ENCODE measurements around the gene MBNL2. TPM values are rescaled to one million over a fixed set of nuclear protein-coding genes. Genes with fewer than 3 reads are reported as not detected.
A peak's percentile ranks its signal among the peaks of the same experiment; 100 is the strongest.
"Not testable (repeated sequence)": the region's sequence is repeated elsewhere in the genome, so short reads cannot be mapped to it uniquely, and the experiment has no call there.

MBNL2 gene
- total RNA-seq, 4 donors from 2014 or later, result 92.8 to 132 (median 101) TPM

DNA sequence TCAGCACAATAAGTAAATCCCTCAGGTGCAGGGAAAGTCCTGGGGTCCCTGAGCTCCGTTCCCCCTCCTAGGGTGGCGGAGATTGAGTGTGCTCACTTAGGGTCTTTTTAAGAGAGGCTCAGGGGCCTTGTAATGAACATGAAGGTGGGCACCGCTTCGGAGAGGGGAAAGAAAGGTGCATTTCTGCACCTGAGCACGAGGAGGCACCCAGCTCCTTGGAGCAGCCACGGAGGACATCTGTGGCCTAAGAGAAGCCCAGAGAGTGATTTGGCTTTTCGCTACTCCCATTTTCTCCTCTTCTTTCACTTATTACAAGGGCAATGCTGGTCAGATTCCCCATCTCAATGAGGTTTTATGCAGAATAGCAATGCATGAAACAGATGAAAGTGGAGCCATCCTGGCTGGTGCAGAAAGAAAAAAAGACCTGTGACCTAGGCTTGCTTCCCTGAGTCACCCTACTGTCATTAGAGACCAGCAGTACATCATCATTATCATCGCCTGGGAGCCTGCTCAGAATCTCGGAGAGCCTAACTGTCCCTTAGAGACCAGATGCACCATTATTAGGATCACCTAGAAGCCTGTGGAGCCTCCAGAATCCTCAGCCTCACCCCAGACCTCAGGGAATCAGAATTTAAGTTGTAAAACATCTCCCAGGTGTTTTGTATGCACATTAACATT, 125.3 kb downstream of the MBNL2 start:
- WGBS, result 84% methylated on average over 9 of the region's 9 CpGs
- H3K9me3 ChIP-seq, result peaks cover 0 to 7% (median 5%) of the 10 kb centered on the region in 4 donors
- intact Hi-C loops (cut with DNase I), result no loop called here
- DNase-seq (ENCODE audit: extremely low spot score), result no peak
- H3K27me3 ChIP-seq, result no peaks in the 10 kb centered on the region
- H3K36me3 ChIP-seq, result peaks cover 15 to 77% (median 48%) of the 10 kb centered on the region in 4 donors
- no peak overlapping the region for H3K27ac ChIP-seq (replicated peaks in 1 of 4)
- peaks cover 8 to 43% (median 27%) of the 10 kb centered on the region in 4 donors for H3K4me1 ChIP-seq
- H3K4me3 ChIP-seq, result no peak overlapping the region
- TF ChIP-seq, protein P1, sequence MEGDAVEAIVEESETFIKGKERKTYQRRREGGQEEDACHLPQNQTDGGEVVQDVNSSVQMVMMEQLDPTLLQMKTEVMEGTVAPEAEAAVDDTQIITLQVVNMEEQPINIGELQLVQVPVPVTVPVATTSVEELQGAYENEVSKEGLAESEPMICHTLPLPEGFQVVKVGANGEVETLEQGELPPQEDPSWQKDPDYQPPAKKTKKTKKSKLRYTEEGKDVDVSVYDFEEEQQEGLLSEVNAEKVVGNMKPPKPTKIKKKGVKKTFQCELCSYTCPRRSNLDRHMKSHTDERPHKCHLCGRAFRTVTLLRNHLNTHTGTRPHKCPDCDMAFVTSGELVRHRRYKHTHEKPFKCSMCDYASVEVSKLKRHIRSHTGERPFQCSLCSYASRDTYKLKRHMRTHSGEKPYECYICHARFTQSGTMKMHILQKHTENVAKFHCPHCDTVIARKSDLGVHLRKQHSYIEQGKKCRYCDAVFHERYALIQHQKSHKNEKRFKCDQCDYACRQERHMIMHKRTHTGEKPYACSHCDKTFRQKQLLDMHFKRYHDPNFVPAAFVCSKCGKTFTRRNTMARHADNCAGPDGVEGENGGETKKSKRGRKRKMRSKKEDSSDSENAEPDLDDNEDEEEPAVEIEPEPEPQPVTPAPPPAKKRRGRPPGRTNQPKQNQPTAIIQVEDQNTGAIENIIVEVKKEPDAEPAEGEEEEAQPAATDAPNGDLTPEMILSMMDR (IDR thresholded peaks at IDR 0.05), result no peak
- TF ChIP-seq EP300 (IDR thresholded peaks at IDR 0.05), result no peak
- TF ChIP-seq POLR2A (IDR thresholded peaks at IDR 0.05; ENCODE audit: low read depth), result no peak
- TF ChIP-seq POLR2AphosphoS5 (IDR thresholded peaks at IDR 0.05), result no peak

DNA sequence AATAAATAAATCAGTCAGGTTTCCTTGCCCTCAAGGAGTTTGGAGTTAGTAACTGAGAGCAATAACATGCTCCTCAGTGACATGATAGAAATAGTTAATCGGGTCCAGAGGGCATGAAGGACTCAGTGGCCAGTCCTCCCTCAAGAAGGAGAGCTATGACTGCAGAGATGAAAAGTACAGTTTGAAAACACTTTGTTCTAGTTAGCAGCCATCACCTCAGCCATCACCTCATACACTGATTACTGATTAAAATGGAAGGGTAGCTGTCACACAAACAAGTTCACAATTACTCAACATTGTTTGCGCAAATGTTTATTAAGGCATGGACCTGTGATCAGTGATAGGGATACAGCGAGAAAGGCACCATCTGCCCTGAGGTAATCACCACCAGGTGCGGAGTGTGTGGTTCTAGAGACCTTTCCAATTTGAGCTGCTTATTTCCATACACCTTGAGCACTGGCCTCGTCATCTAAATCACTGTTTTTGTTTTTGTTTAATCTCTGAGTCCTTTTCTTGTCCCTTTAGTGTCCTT, 126.5 kb downstream of the MBNL2 start:
- intact Hi-C loops (cut with DNase I), result no loop called here
- no peaks in the 10 kb centered on the region for H3K27me3 ChIP-seq
- no peak overlapping the region for H3K27ac ChIP-seq (replicated peaks in 1 of 4)
- H3K36me3 ChIP-seq, result peaks cover 15 to 67% (median 44%) of the 10 kb centered on the region in 4 donors
- no peak overlapping the region for H3K4me3 ChIP-seq
- peaks cover 0 to 7% (median 5%) of the 10 kb centered on the region in 4 donors for H3K9me3 ChIP-seq
- peaks cover 10 to 43% (median 28%) of the 10 kb centered on the region in 4 donors for H3K4me1 ChIP-seq
- 96% methylated on average over 5 of the region's 5 CpGs for WGBS
- DNase-seq (ENCODE audit: extremely low spot score), result no peak
- no peak for TF ChIP-seq POLR2A (IDR thresholded peaks at IDR 0.05; ENCODE audit: low read depth)
- no peak for TF ChIP-seq POLR2AphosphoS5 (IDR thresholded peaks at IDR 0.05)
- no peak for TF ChIP-seq EP300 (IDR thresholded peaks at IDR 0.05)
- TF ChIP-seq, protein P1 (IDR thresholded peaks at IDR 0.05), result no peak

DNA sequence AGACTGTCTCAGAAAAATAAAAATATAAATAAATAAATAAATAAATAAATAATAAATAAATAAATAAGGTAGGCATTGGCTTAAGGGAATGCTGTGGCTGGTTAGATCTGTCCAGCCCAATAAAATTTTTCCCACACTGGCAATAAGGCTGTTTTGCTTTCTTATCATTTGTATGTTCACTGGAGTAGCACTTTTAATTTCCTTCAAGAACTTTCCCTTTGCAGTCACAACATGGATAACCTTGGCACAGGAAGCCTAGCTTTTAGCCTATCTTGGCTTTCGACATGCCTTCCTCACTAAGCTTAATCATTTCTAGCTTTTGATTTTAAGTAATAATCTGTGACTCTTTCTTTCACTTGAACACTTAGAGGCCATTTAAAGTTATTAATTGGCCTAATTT, 129.9 kb downstream of the MBNL2 start:
- H3K27me3 ChIP-seq; DNase-seq (ENCODE audit: extremely low spot score); H3K27ac ChIP-seq (replicated peaks in 1 of 4); H3K4me3 ChIP-seq; H3K9me3 ChIP-seq; intact Hi-C loops (cut with DNase I): not testable (repeated sequence)
- Histone ChIP-seq H3K36me3 (peaks cover 9 to 54% (median 37%) of the 10 kb centered on the region in 4 donors), H3K4me1 (peaks cover 14 to 42% (median 36%) of the 10 kb centered on the region in 4 donors)
- WGBS, result 88% methylated on average over 1 of the region's 1 CpG

DNA sequence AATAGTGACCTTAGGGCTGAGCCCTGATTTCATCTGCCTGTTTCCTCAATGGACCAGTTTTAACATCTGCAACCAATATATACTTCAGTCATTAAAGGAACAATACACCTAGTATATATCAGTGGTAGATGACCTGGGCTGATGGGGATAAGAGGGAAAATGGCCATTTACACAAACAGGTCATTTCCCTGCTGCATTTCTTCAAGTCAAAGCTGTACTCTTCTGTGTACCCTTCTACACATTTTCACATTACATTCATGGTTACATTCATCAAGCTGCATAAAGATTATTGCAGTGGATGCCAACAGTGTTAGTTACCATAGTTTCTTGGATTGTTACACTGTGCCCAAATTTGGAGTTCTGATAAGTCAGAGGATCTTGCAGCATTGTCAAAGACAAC, 130.7 kb downstream of the MBNL2 start:
- TF ChIP-seq, protein P1 (IDR thresholded peaks at IDR 0.05), result no peak
- TF ChIP-seq POLR2AphosphoS5 (IDR thresholded peaks at IDR 0.05), result no peak
- no peak for TF ChIP-seq POLR2A (IDR thresholded peaks at IDR 0.05; ENCODE audit: low read depth)
- TF ChIP-seq EP300 (IDR thresholded peaks at IDR 0.05), result no peak
- intact Hi-C loops (cut with DNase I), result no loop called here
- H3K27ac ChIP-seq (replicated peaks in 1 of 4), result peak overlapping the region in 2 of 4 donors; percentile 26 to 28
- no peak overlapping the region for H3K4me3 ChIP-seq
- H3K27me3 ChIP-seq, result no peaks in the 10 kb centered on the region
- H3K36me3 ChIP-seq, result peaks cover 11 to 54% (median 35%) of the 10 kb centered on the region in 4 donors
- DNase-seq (ENCODE audit: extremely low spot score), result no peak
- peaks cover 0 to 7% (median 5%) of the 10 kb centered on the region in 4 donors for H3K9me3 ChIP-seq
- peaks cover 18 to 42% (median 39%) of the 10 kb centered on the region in 4 donors for H3K4me1 ChIP-seq

DNA sequence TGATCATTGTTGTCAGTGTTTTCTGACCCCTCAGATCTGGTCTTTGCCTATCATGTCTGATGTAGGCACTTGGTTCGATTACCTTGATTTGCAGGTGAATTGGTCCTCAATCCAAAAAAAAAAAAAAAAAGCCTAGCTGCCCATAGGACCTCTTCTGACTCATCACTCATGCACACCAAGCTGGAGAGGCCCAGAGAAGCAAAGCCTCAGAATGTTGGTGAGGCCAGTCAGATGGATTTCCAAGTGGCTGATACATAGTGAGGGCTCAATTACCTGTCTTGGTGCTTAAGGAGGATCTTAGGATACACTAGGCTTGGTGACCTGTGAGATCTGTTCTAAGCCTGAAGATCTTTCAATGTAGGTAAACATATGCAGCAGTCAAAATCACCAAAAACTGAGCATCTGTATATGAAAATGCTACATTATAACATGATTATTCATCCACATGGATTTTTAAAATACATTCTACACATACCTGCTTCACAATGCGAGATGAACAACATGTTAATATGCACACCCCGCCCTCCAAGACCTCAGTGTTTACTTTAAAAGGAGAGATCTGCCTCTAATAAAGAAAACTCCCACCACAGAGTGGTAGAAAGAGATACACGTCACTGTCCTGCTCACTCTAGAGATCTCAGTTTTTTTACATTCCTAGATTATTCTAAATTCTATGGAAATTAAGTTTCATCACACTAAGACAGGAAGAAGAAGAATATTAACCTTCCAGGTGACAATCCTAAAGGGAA, 132.0 kb downstream of the MBNL2 start:
- Histone ChIP-seq H3K4me3 (no peak overlapping the region), H3K4me1 (peaks cover 20 to 54% (median 49%) of the 10 kb centered on the region in 4 donors), H3K27ac (replicated peaks in 1 of 4) (peak overlapping the region in 3 of 4 donors; percentile 26 to 28 (median 28)), H3K27me3 (no peaks in the 10 kb centered on the region), H3K9me3 (peaks cover 0 to 7% (median 5%) of the 10 kb centered on the region in 4 donors), H3K36me3 (peaks cover 11 to 47% (median 25%) of the 10 kb centered on the region in 4 donors)
- intact Hi-C loops (cut with DNase I), result no loop called here
- WGBS, result 95% methylated on average over 4 of the region's 4 CpGs
- no peak for DNase-seq (ENCODE audit: extremely low spot score)
- TF ChIP-seq POLR2AphosphoS5 (IDR thresholded peaks at IDR 0.05) (peak in 1 of 2 donors; percentile 12), POLR2A (IDR thresholded peaks at IDR 0.05; ENCODE audit: low read depth) (no peak)
